Stimulated activated CD4-positive, alpha-beta T cell treated with anti-CD3 and anti-CD28 coated beads, Interleukin-4, amount 100 ng/mL, for 4 hours (primary cell): Measurements from ENCODE around the gene DUSP7.
A peak's percentile ranks its signal among the peaks of the same experiment; 100 is the strongest.

Experiments
- DNase-seq, 2 experiments: peaks; one replicate each; pipeline ENCODE4 v3.0.0-alpha.2; 2020

Gene DUSP7

DNA sequence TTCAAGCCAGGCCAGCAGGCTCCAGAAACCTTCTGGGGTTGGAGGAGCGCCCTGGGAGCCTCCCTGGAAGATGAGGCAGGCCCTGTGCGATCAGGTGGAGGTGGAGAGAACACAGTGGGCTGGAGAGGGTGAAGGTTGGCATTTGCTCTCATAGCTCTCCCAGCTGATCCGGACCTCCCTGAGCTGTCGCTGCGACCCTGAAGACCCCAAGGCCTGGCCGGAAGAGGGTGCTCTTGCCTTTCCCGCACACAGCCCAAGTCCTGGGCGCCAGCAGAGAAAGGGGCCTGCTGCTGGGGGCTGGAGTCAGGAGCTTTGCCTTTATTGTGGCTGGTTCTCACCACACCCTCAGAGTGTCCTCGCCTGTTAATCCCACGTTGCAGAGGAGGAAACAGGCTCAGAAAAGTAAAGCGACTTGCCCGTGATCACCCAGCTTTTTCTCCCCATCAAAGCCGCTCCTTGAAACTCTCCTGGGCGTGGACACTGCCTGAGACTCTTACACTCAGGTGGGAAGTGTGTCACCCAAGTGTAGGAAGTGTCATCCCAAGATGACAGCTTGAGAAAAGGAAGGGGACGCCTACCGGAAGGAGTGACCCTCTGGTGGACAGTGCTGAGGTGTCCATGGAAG lies 52.1 kb downstream of the DUSP7 start:
- no peak for DNase-seq

- DNase-seq = no peak
Observed at GRCh38 chr3:52002748-52003147, 53.6 kb downstream of the DUSP7 start.

DNA sequence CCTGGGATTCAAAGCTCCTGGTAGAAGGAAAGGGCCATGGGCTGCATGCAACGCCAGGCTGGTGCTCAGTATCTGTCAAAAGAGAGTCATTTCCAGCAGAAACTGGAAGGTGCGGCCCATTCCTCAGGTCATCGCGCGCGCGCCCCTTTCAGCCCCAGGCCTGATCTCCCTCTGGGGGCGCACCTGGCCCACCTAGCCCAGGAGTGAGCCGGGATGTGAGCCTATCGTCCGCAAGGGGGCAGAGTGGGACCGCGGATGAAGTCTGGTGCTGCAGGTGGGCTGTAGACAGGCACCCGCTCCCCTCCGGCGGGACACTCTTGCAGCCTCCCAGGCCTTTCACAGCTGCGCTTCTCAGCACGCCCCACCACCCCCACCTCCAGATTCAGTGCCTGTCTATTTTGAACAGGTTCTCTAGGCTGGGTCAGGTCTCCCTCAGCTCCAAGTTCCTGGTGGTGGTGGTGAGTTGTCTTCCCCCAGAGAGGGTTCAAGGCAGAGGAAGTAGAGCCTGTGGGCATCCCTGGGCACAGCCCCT lies 54.9 kb downstream of the DUSP7 start:
- peak; percentile 76 to 80 for DNase-seq

DNA sequence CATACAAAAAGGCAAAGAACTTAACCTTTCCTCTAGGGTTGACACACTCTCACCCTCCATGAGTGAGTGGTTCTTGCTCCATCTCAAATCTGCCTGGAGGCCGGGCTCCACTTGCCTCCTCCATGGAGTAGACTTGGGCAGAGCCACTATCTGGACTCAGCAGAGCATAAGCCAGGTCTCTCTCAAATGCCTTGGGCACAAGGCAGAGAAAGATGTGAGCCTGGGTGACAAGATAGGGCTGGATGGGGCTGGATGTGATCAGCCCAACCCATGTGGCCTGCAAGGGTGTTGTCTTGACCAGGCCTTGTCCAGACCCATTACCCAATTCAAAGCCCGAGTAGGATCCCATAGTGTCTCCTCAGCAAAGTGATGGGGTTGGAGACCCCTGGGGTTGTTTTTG lies 56.5 kb downstream of the DUSP7 start:
- no peak for DNase-seq
